Measurements from ENCODE around the gene ARHGAP22. TPM values are rescaled to one million over a fixed set of nuclear protein-coding genes. Genes with fewer than 3 reads are reported as not detected.

ARHGAP22 gene
- total and polyA plus RNA-seq, 2 donors (not counting 1 experiment from before 2014, with no cell fraction given): 10.4 to 75.5 TPM

DNA sequence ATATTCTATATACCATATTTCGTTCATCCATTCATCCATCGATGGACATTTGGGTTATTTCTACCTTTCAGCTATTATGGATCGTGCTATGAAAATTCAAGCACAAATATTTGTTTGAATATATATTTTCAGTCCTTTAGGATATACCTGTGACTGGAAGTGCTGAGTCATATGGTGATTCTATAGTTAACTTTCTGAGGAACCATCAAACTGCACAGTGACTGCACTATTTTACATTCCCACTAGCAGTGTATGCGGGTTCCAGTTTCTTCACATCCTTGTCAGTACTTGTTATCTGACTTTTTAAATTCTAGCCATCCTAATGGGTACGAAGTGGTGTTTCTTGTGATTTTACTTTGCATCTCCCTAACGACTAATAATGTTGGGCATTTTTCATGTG is 194.4 kb downstream of the ARHGAP22 start:
- H3K9ac ChIP-seq (ENCODE audit: insufficient read depth, low read length): no peak overlapping the region
- no peak for TF ChIP-seq EZH2 (IDR thresholded peaks at IDR 0.05; ENCODE audit: low read length, missing control alignments)
- TF ChIP-seq CTCF (conservative IDR thresholded peaks at IDR 0.05 in 1 of 2, IDR thresholded peaks at IDR 0.05 in 1 of 2; ENCODE audit: low read depth in 1 of 2, low read length in 2 of 2): no peak
- H3K27me3 ChIP-seq (ENCODE audit: control insufficient read depth, insufficient read depth, low read length): no peaks in the 10 kb centered on the region
- no peak overlapping the region for H2AFZ ChIP-seq (ENCODE audit: low read length)
- no peaks in the 10 kb centered on the region for H3K36me3 ChIP-seq (ENCODE audit: control insufficient read depth, insufficient read depth, low read length)
- no peak overlapping the region for H3K27ac ChIP-seq (ENCODE audit: insufficient read depth, low read length)
- no peak for DNase-seq (ENCODE audit: low read depth in 2 of 2)
- no peak overlapping the region for H3K4me3 ChIP-seq (replicated peaks in 1 of 4; ENCODE audit: control extremely low read depth in 1 of 4, insufficient read depth in 1 of 4, low read depth in 3 of 4, low read length in 4 of 4)
- H3K4me2 ChIP-seq (ENCODE audit: extremely low read depth, insufficient read depth, low read length): no peak overlapping the region
- H3K9me3 ChIP-seq (ENCODE audit: control insufficient read depth, insufficient read depth, low read depth, low read length): no peaks in the 10 kb centered on the region
- no peaks in the 10 kb centered on the region for H3K79me2 ChIP-seq (ENCODE audit: control insufficient read depth, insufficient read depth, low read length)
- H4K20me1 ChIP-seq (ENCODE audit: control insufficient read depth, extremely low read depth, insufficient read depth, low read length): no peaks in the 10 kb centered on the region
- H3K4me1 ChIP-seq (ENCODE audit: control insufficient read depth, extremely low read depth, insufficient read depth, low read length): peaks cover 2% of the 10 kb centered on the region

- no peak overlapping the region for H3K4me3 ChIP-seq (replicated peaks in 1 of 4; ENCODE audit: control extremely low read depth in 1 of 4, insufficient read depth in 1 of 4, low read depth in 3 of 4, low read length in 4 of 4)
- no peaks in the 10 kb centered on the region for H3K9me3 ChIP-seq (ENCODE audit: control insufficient read depth, insufficient read depth, low read depth, low read length)
- no peak overlapping the region for H3K9ac ChIP-seq (ENCODE audit: insufficient read depth, low read length)
- H3K27ac ChIP-seq (ENCODE audit: insufficient read depth, low read length): no peak overlapping the region
- TF ChIP-seq EZH2 (IDR thresholded peaks at IDR 0.05; ENCODE audit: low read length, missing control alignments): no peak
- no peak for TF ChIP-seq CTCF (conservative IDR thresholded peaks at IDR 0.05 in 1 of 2, IDR thresholded peaks at IDR 0.05 in 1 of 2; ENCODE audit: low read depth in 1 of 2, low read length in 2 of 2)
- no peaks in the 10 kb centered on the region for H3K4me1 ChIP-seq (ENCODE audit: control insufficient read depth, extremely low read depth, insufficient read depth, low read length)
- no peaks in the 10 kb centered on the region for H3K27me3 ChIP-seq (ENCODE audit: control insufficient read depth, insufficient read depth, low read length)
- H3K79me2 ChIP-seq (ENCODE audit: control insufficient read depth, insufficient read depth, low read length): no peaks in the 10 kb centered on the region
- DNase-seq (ENCODE audit: low read depth in 2 of 2): no peak
- no peaks in the 10 kb centered on the region for H3K36me3 ChIP-seq (ENCODE audit: control insufficient read depth, insufficient read depth, low read length)
- no peaks in the 10 kb centered on the region for H4K20me1 ChIP-seq (ENCODE audit: control insufficient read depth, extremely low read depth, insufficient read depth, low read length)
- no peak overlapping the region for H2AFZ ChIP-seq (ENCODE audit: low read length)
- H3K4me2 ChIP-seq (ENCODE audit: extremely low read depth, insufficient read depth, low read length): no peak overlapping the region
These were observed 198.2 kb downstream of the ARHGAP22 start for GRCh38 chr10:48406658-48407057.

DNA sequence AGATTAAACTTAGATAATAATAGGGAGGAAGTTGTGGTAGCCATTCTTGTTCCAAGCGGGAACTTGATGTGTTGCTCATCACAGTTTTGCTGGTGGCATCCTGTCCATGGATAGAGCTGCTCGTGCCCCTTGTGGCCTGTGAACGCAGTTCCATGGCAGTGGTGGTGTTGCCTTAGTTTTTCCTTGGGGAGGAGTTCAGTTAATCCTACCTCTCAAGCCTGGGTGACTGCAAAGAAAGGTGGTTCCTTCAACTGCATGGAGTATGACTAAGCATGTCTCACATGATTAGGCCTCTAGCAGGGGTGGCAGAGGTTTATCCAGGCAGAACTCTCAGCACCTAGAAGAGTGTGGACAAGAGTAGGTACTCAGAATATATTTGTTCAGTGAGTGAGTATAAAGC is 198.7 kb downstream of the ARHGAP22 start:
- Histone ChIP-seq H3K27me3 (ENCODE audit: control insufficient read depth, insufficient read depth, low read length) (no peaks in the 10 kb centered on the region), H3K9ac (ENCODE audit: insufficient read depth, low read length) (no peak overlapping the region), H3K4me2 (ENCODE audit: extremely low read depth, insufficient read depth, low read length) (no peak overlapping the region), H4K20me1 (ENCODE audit: control insufficient read depth, extremely low read depth, insufficient read depth, low read length) (no peaks in the 10 kb centered on the region), H3K79me2 (ENCODE audit: control insufficient read depth, insufficient read depth, low read length) (no peaks in the 10 kb centered on the region), H3K4me3 (replicated peaks in 1 of 4; ENCODE audit: control extremely low read depth in 1 of 4, insufficient read depth in 1 of 4, low read depth in 3 of 4, low read length in 4 of 4) (no peak overlapping the region), H2AFZ (ENCODE audit: low read length) (no peak overlapping the region), H3K4me1 (ENCODE audit: control insufficient read depth, extremely low read depth, insufficient read depth, low read length) (no peaks in the 10 kb centered on the region), H3K36me3 (ENCODE audit: control insufficient read depth, insufficient read depth, low read length) (no peaks in the 10 kb centered on the region), H3K27ac (ENCODE audit: insufficient read depth, low read length) (no peak overlapping the region), H3K9me3 (ENCODE audit: control insufficient read depth, insufficient read depth, low read depth, low read length) (no peaks in the 10 kb centered on the region)
- DNase-seq (ENCODE audit: low read depth in 2 of 2): peak; percentile 19 to 58
- TF ChIP-seq CTCF (conservative IDR thresholded peaks at IDR 0.05 in 1 of 2, IDR thresholded peaks at IDR 0.05 in 1 of 2; ENCODE audit: low read depth in 1 of 2, low read length in 2 of 2): no peak
- no peak for TF ChIP-seq EZH2 (IDR thresholded peaks at IDR 0.05; ENCODE audit: low read length, missing control alignments)
